ENCODE measurements around the gene SIPA1L3.

- no peak for TF ChIP-seq CTCF (IDR thresholded peaks at IDR 0.05 in 4 of 5, conservative IDR thresholded peaks at IDR 0.05 in 1 of 5)
- TF ChIP-seq POLR2A (IDR thresholded peaks at IDR 0.05) = no peak
Observed at GRCh38 chr19:38206006-38206745, 299.2 kb downstream of the SIPA1L3 start.
